ENCODE data around the gene ALG9. TPM values are rescaled to one million over a fixed set of nuclear protein-coding genes. Genes with fewer than 3 reads are reported as not detected.

ALG9 gene
- total RNA-seq, result 19.2 and 29.8 TPM in 2 replicates

GRCh38 chr11:111870886-111871692 lies at the start of gene ALG9:
Gene ALG9, minus strand, starts transcription at chr11:111871581. Its CDS starts 99 bp downstream, at chr11:111871482.
- peak within 1 kb of the TSS; percentile 85 for H3K4me3 ChIP-seq (ENCODE audit: low read depth, low read length)
- TF ChIP-seq CTCF (conservative IDR thresholded peaks at IDR 0.05; ENCODE audit: low read depth, low read length), result peak; percentile 46
- DNase-seq (ENCODE audit: low read depth), result no peak

- no peak for DNase-seq (ENCODE audit: low read depth)
- H3K4me3 ChIP-seq (ENCODE audit: low read depth, low read length), result no peak overlapping the region
- TF ChIP-seq CTCF (conservative IDR thresholded peaks at IDR 0.05; ENCODE audit: low read depth, low read length), result no peak
Observed at GRCh38 chr11:111920908-111921307, 49.5 kb upstream of the ALG9 start.

GRCh38 chr11:111918390-111919256 lies 47.2 kb upstream of the ALG9 start, which contains the start of gene C11orf52:
Gene C11orf52, plus strand, starts transcription at chr11:111918913. Its CDS starts 60 bp downstream, at chr11:111918973.
- peak within 1 kb of the TSS; percentile 66 for H3K4me3 ChIP-seq (ENCODE audit: low read depth, low read length)
- DNase-seq (ENCODE audit: low read depth), result no peak
- TF ChIP-seq CTCF (conservative IDR thresholded peaks at IDR 0.05; ENCODE audit: low read depth, low read length), result peak; percentile 8

GRCh38 chr11:111917788-111918187 lies 46.4 kb upstream of the ALG9 start:
- no peak for TF ChIP-seq CTCF (conservative IDR thresholded peaks at IDR 0.05; ENCODE audit: low read depth, low read length)
- no peak overlapping the region for H3K4me3 ChIP-seq (ENCODE audit: low read depth, low read length)
- no peak for DNase-seq (ENCODE audit: low read depth)

GRCh38 chr11:111917312-111917711 lies 45.9 kb upstream of the ALG9 start:
- no peak for DNase-seq (ENCODE audit: low read depth)
- no peak overlapping the region for H3K4me3 ChIP-seq (ENCODE audit: low read depth, low read length)
- TF ChIP-seq CTCF (conservative IDR thresholded peaks at IDR 0.05; ENCODE audit: low read depth, low read length), result no peak

- TF ChIP-seq CTCF (conservative IDR thresholded peaks at IDR 0.05; ENCODE audit: low read depth, low read length), result no peak
- no peak overlapping the region for H3K4me3 ChIP-seq (ENCODE audit: low read depth, low read length)
- no peak for DNase-seq (ENCODE audit: low read depth)
Observed at GRCh38 chr11:111916768-111917167, 45.4 kb upstream of the ALG9 start.
